HEK293 (cell line): Measurements from ENCODE around the gene PIK3C2B.

ENCODE experiments used
- CTCF ChIA-PET: fragments of 350-600 bp; formaldehyde crosslinking; extraction: SDS; loops from one replicate; lab custom pipeline; 2021; ENCODE audit warnings: antibody characterized with exemption; lab: Yijun Ruan, JAX
- POLR2A ChIA-PET: fragments of 300-600 bp; formaldehyde crosslinking; extraction: SDS; loops from one replicate; lab custom pipeline; 2020; ENCODE audit warnings: antibody characterized with exemption, inconsistent platforms; lab: Yijun Ruan, JAX
- H3K27ac ChIP-seq: fragments of 200-500 bp; sonication (Bioruptor generic); 2 replicates; pipeline ENCODE4 v1.5.1; 2014; ENCODE audit warnings: low read depth, low read length, control low read depth, inconsistent platforms; ENCODE audit errors: extremely low read depth
- H3K36me3 ChIP-seq, 2 experiments: fragments of 200-500 bp in 1 of 2; sonication (Bioruptor generic) in 1 of 2; 1 replicate in 1 of 2; 2 replicates in 1 of 2; pipeline ENCODE4 v1.5.1; 2014 to 2017; ENCODE audit warnings: inconsistent platforms in 2 of 2, low read length in 2 of 2; ENCODE audit not compliant: control insufficient read depth in 2 of 2, insufficient read depth in 1 of 2
- H3K4me1 ChIP-seq: fragments of 200-500 bp; sonication (Bioruptor generic); 2 replicates; pipeline ENCODE4 v1.5.1; 2014; ENCODE audit warnings: mild to moderate bottlenecking, low read length, inconsistent platforms; ENCODE audit not compliant: control insufficient read depth, insufficient read depth
- H3K4me3 ChIP-seq: 2 replicates; pipeline ENCODE4 v1.5.1; 2011; ENCODE audit warnings: low read depth, mild to moderate bottlenecking, control low read depth, low read length, moderate library complexity
- H3K9me3 ChIP-seq: fragments of 200-500 bp; sonication (Bioruptor generic); 2 replicates; pipeline ENCODE4 v1.5.1; 2014; ENCODE audit warnings: low read depth, low read length, inconsistent platforms; ENCODE audit not compliant: control insufficient read depth, insufficient read depth
- BCL11A ChIP-seq: fragments of 450-650 bp; formaldehyde crosslinking; IDR thresholded peaks from 2 replicates; pipeline ENCODE4 v1.5.1; 2016; ENCODE audit warnings: low read depth, missing biosample characterization, missing genetic modification characterization
- BCL11B ChIP-seq: fragments of 450-650 bp; formaldehyde crosslinking; IDR thresholded peaks from 2 replicates; pipeline ENCODE4 v1.5.1; 2016; ENCODE audit warnings: low read depth, missing biosample characterization, missing genetic modification characterization
- HOXD13 ChIP-seq: sonication (generic); formaldehyde crosslinking; IDR thresholded peaks from 2 replicates; pipeline ENCODE4 v1.8.0; 2022; ENCODE audit warnings: missing genetic modification reagents, borderline replicate concordance
- MEIS1 ChIP-seq: sonication (generic); formaldehyde crosslinking; IDR thresholded peaks from 2 replicates; pipeline ENCODE4 v1.8.1; 2022; ENCODE audit warnings: missing genetic modification reagents, mild to moderate bottlenecking, borderline replicate concordance
- PRDM10 ChIP-seq: fragments of 450-650 bp; formaldehyde crosslinking; IDR thresholded peaks from 2 replicates; pipeline ENCODE4 v1.5.1; 2016; ENCODE audit warnings: missing biosample characterization, missing genetic modification characterization
- REPIN1 ChIP-seq: fragments of 450-650 bp; formaldehyde crosslinking; IDR thresholded peaks from 2 replicates; pipeline ENCODE4 v1.5.1; 2017; ENCODE audit warnings: missing biosample characterization, missing genetic modification characterization, low read depth
- TCF7L2 ChIP-seq: IDR thresholded peaks from 2 replicates; pipeline ENCODE4 v1.6.1; 2011; ENCODE audit warnings: low read depth, mild to moderate bottlenecking, inconsistent platforms, low read length, moderate library complexity, borderline replicate concordance
- YY1 ChIP-seq: fragments of 450-650 bp; formaldehyde crosslinking; IDR thresholded peaks from 2 replicates; pipeline ENCODE4 v1.5.1; 2018; ENCODE audit warnings: missing biosample characterization, missing genetic modification characterization
- ZBTB17 ChIP-seq: fragments of 450-650 bp; formaldehyde crosslinking; IDR thresholded peaks from 2 replicates; pipeline ENCODE4 v1.5.1; 2016; ENCODE audit warnings: missing biosample characterization, missing genetic modification characterization
- ZNF114 ChIP-seq: fragments of 450-650 bp; formaldehyde crosslinking; IDR thresholded peaks from 2 replicates; pipeline ENCODE4 v1.5.0; 2017; ENCODE audit warnings: missing biosample characterization, missing genetic modification characterization
- ZNF138 ChIP-seq: fragments of 450-650 bp; formaldehyde crosslinking; IDR thresholded peaks from 2 replicates; pipeline ENCODE4 v1.5.1; 2016; ENCODE audit warnings: missing biosample characterization, missing genetic modification characterization, borderline replicate concordance
- ZNF426 ChIP-seq: fragments of 450-650 bp; formaldehyde crosslinking; IDR thresholded peaks from 2 replicates; pipeline ENCODE4 v1.5.1; 2017; ENCODE audit warnings: missing biosample characterization, missing genetic modification characterization, mild to moderate bottlenecking, inconsistent platforms, moderate library complexity
- ZNF585B ChIP-seq: fragments of 450-650 bp; formaldehyde crosslinking; IDR thresholded peaks from 2 replicates; pipeline ENCODE4 v1.5.1; 2016; ENCODE audit warnings: missing biosample characterization, missing genetic modification characterization
- ZNF654 ChIP-seq: fragments of 450-650 bp; formaldehyde crosslinking; IDR thresholded peaks from 2 replicates; pipeline ENCODE4 v1.5.1; 2016; ENCODE audit warnings: low read depth, missing biosample characterization, missing genetic modification characterization
- ZNF768 ChIP-seq: fragments of 450-650 bp; formaldehyde crosslinking; IDR thresholded peaks from 2 replicates; pipeline ENCODE4 v1.5.1; 2018; ENCODE audit warnings: missing biosample characterization, mild to moderate bottlenecking, missing genetic modification characterization
- TF ChIP-seq, protein P1 (sequence below): fragments of 450-650 bp; formaldehyde crosslinking; IDR thresholded peaks from 2 replicates; pipeline ENCODE4 v1.5.1; 2017; ENCODE audit warnings: missing biosample characterization, missing genetic modification characterization
- TF ChIP-seq, protein P2 (sequence below): fragments of 450-650 bp; formaldehyde crosslinking; IDR thresholded peaks from 2 replicates; pipeline ENCODE4 v1.5.0; 2017; ENCODE audit warnings: missing biosample characterization, missing genetic modification characterization, borderline replicate concordance
- TF ChIP-seq, protein P3 (sequence below): fragments of 450-650 bp; formaldehyde crosslinking; IDR thresholded peaks from 2 replicates; pipeline ENCODE4 v1.5.1; 2016; ENCODE audit warnings: missing biosample characterization, missing genetic modification characterization

PIK3C2B gene

DNA sequence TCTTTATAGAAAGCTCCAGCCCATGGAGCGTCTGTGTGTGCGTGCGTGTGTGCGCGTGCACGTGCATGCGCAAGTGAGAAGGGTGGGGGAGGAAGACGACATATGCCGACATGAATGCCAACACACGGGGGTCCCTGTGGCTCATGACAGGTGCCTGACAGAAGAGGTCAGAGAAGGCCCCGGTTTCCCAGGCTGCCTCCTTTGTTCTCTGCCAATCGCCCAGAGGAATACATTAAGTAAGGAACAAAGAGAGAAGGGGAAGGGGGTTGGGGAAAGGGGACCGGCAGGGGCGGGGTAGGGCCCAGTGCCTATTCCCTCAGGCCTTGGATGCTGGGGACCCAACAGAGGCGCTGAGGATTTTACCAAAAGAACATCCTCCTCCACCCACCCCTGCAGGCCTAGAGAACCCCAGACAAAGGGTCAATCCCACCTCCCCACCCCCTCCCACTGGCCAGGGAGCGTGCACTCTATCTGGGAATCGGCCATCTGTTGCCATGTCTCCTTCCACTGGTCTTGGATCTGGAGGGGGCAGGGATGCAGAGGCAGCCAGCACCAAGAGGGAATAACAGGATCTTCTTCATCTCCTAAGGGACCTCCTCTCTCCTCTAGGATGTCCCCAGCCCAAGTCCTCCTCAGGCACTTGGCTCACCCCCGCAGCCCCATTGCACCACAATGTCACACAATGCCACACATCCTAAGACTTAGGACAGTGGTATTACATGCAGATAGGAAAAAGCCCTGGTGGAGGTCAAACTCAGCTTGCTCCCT, 39.4 kb downstream of the PIK3C2B start:
- CTCF ChIA-PET = interaction anchor here (0.6 to 1.7 kb wide), 4 partner anchors 9 to 337 kb away, joined by 3 to 6 read pairs (median 4); no protein-coding TSS in a partner anchor
- TF ChIP-seq ZNF654 (tag by site-specific recombination) = no peak
- TF ChIP-seq HOXD13 (CRISPR knock-in tag) = no peak
- no peak for TF ChIP-seq BCL11A (tag by site-specific recombination)
- TF ChIP-seq, protein P1, sequence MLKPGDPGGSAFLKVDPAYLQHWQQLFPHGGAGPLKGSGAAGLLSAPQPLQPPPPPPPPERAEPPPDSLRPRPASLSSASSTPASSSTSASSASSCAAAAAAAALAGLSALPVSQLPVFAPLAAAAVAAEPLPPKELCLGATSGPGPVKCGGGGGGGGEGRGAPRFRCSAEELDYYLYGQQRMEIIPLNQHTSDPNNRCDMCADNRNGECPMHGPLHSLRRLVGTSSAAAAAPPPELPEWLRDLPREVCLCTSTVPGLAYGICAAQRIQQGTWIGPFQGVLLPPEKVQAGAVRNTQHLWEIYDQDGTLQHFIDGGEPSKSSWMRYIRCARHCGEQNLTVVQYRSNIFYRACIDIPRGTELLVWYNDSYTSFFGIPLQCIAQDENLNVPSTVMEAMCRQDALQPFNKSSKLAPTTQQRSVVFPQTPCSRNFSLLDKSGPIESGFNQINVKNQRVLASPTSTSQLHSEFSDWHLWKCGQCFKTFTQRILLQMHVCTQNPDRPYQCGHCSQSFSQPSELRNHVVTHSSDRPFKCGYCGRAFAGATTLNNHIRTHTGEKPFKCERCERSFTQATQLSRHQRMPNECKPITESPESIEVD = no peak
- TF ChIP-seq, protein P2, sequence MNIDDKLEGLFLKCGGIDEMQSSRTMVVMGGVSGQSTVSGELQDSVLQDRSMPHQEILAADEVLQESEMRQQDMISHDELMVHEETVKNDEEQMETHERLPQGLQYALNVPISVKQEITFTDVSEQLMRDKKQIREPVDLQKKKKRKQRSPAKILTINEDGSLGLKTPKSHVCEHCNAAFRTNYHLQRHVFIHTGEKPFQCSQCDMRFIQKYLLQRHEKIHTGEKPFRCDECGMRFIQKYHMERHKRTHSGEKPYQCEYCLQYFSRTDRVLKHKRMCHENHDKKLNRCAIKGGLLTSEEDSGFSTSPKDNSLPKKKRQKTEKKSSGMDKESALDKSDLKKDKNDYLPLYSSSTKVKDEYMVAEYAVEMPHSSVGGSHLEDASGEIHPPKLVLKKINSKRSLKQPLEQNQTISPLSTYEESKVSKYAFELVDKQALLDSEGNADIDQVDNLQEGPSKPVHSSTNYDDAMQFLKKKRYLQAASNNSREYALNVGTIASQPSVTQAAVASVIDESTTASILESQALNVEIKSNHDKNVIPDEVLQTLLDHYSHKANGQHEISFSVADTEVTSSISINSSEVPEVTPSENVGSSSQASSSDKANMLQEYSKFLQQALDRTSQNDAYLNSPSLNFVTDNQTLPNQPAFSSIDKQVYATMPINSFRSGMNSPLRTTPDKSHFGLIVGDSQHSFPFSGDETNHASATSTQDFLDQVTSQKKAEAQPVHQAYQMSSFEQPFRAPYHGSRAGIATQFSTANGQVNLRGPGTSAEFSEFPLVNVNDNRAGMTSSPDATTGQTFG = no peak
- TF ChIP-seq BCL11B (tag by site-specific recombination) = no peak
- no peak for TF ChIP-seq ZNF585B (tag by site-specific recombination)
- TF ChIP-seq MEIS1 (CRISPR knock-in tag) = no peak
- no peak for TF ChIP-seq ZBTB17 (tag by site-specific recombination)
- no peak for TF ChIP-seq ZNF114
- no peak for TF ChIP-seq ZNF138 (tag by site-specific recombination)
- TF ChIP-seq ZNF426 (tag by site-specific recombination) = no peak
- no peak for TF ChIP-seq REPIN1
- no peak for TF ChIP-seq ZNF768
- no peak for TF ChIP-seq PRDM10 (tag by site-specific recombination)
- TF ChIP-seq, protein P3, sequence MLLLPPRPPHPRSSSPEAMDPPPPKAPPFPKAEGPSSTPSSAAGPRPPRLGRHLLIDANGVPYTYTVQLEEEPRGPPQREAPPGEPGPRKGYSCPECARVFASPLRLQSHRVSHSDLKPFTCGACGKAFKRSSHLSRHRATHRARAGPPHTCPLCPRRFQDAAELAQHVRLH (tag by site-specific recombination) = no peak
- no peak for TF ChIP-seq YY1
- TF ChIP-seq TCF7L2 = no peak
- Histone ChIP-seq H3K27ac (no peak overlapping the region), H3K36me3 (peaks cover 0 to 21% of the 10 kb centered on the region in 2 experiments; a peak in 2 of 3 replicates), H3K4me1 (no peaks in the 10 kb centered on the region), H3K4me3 (no peak overlapping the region), H3K9me3 (no peaks in the 10 kb centered on the region)
- POLR2A ChIA-PET = no interaction called here
